Measurements from ENCODE around the gene PCDH15. TPM values are rescaled to one million over a fixed set of nuclear protein-coding genes. Genes with fewer than 3 reads are reported as not detected.

The PCDH15 gene
- total RNA-seq, 1 donor from 2014 or later = 21.7 TPM

- no peaks in the 10 kb centered on the region for H3K9me3 Mint-ChIP-seq
These were observed 315.1 kb downstream of the PCDH15 start for GRCh38 chr10:54485971-54486370.

GRCh38 chr10:54484186-54484585 lies 316.8 kb downstream of the PCDH15 start:
- no peaks in the 10 kb centered on the region for H3K9me3 Mint-ChIP-seq
- no peaks in the 10 kb centered on the region for H3K27me3 Mint-ChIP-seq (ENCODE audit: low read depth)
- TF ChIP-seq, protein P1, sequence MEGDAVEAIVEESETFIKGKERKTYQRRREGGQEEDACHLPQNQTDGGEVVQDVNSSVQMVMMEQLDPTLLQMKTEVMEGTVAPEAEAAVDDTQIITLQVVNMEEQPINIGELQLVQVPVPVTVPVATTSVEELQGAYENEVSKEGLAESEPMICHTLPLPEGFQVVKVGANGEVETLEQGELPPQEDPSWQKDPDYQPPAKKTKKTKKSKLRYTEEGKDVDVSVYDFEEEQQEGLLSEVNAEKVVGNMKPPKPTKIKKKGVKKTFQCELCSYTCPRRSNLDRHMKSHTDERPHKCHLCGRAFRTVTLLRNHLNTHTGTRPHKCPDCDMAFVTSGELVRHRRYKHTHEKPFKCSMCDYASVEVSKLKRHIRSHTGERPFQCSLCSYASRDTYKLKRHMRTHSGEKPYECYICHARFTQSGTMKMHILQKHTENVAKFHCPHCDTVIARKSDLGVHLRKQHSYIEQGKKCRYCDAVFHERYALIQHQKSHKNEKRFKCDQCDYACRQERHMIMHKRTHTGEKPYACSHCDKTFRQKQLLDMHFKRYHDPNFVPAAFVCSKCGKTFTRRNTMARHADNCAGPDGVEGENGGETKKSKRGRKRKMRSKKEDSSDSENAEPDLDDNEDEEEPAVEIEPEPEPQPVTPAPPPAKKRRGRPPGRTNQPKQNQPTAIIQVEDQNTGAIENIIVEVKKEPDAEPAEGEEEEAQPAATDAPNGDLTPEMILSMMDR (conservative IDR thresholded peaks at IDR 0.05) = no peak
- no peaks in the 10 kb centered on the region for H3K4me1 Mint-ChIP-seq
- no peak overlapping the region for H3K27ac Mint-ChIP-seq (ENCODE audit: unreplicated experiment)
- H3K4me3 Mint-ChIP-seq = no peak overlapping the region
- DNase-seq (ENCODE audit: low read depth, low spot score) = no peak
- H3K36me3 Mint-ChIP-seq (ENCODE audit: low read depth) = no peaks in the 10 kb centered on the region

More at GRCh38 chr10:54485971-54486370, 315.1 kb downstream of the PCDH15 start:
- Mint-ChIP-seq H3K27ac (ENCODE audit: unreplicated experiment) (no peak overlapping the region), H3K27me3 (ENCODE audit: low read depth) (no peaks in the 10 kb centered on the region), H3K36me3 (ENCODE audit: low read depth) (no peaks in the 10 kb centered on the region), H3K4me3 (no peak overlapping the region), H3K4me1 (no peaks in the 10 kb centered on the region)
- TF ChIP-seq, protein P1 (conservative IDR thresholded peaks at IDR 0.05) = no peak
- no peak for DNase-seq (ENCODE audit: low read depth, low spot score)

DNA sequence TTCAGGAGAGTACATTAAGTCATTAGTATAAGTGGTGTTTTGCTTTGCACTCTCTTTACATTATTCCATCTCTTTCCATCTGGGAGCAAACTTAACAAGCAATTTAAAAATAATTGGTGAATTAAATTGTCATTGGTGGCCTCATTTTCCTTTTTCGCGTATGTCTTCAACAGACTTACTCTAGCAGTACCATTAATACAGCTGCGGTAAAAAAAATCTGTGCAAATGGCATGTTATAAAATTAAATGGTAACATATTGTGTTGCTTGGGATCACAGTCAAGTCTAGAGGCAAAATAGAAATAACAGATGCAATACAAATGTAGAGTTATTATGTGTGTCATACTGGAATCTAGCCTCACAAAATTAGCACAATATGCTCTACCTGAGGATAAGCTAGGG lies 322.4 kb downstream of the PCDH15 start:
- Mint-ChIP-seq H3K36me3 (ENCODE audit: low read depth) (no peaks in the 10 kb centered on the region), H3K4me1 (no peaks in the 10 kb centered on the region), H3K9me3 (no peaks in the 10 kb centered on the region)

DNA sequence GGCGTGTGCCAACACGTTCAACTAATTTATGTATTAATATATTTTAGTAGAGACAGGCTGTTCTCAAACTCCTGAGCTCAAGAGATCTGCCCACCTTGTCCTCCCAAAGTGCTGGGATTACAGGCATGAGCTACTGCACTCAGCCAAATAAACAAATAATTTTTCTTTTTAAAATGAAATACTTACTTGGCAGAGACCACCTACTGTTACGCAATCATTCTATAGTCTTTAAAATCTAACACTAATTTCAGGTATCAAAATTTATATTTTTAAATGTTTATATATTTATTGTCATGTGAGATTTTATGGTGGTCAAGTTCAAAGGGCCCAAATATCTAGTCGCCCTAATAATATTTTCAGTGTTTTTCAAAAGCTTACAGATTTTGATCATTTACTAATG lies 323.3 kb downstream of the PCDH15 start:
- Mint-ChIP-seq H3K4me1 (no peaks in the 10 kb centered on the region), H3K9me3 (no peaks in the 10 kb centered on the region), H3K36me3 (ENCODE audit: low read depth) (no peaks in the 10 kb centered on the region), H3K27ac (ENCODE audit: unreplicated experiment) (no peak overlapping the region), H3K27me3 (ENCODE audit: low read depth) (no peaks in the 10 kb centered on the region), H3K4me3 (no peak overlapping the region)
- DNase-seq (ENCODE audit: low read depth, low spot score) = no peak
- TF ChIP-seq, protein P1 (conservative IDR thresholded peaks at IDR 0.05) = no peak

More for the DNA sequence above, 322.4 kb downstream of the PCDH15 start:
- Mint-ChIP-seq H3K27me3 (ENCODE audit: low read depth) (no peaks in the 10 kb centered on the region), H3K4me3 (no peak overlapping the region), H3K27ac (ENCODE audit: unreplicated experiment) (no peak overlapping the region)
- TF ChIP-seq, protein P1 (conservative IDR thresholded peaks at IDR 0.05) = no peak
- no peak for DNase-seq (ENCODE audit: low read depth, low spot score)

- no peak for DNase-seq (ENCODE audit: low read depth, low spot score)
- Mint-ChIP-seq H3K4me1 (no peaks in the 10 kb centered on the region), H3K27me3 (ENCODE audit: low read depth) (no peaks in the 10 kb centered on the region), H3K9me3 (no peaks in the 10 kb centered on the region), H3K27ac (ENCODE audit: unreplicated experiment) (no peak overlapping the region), H3K4me3 (no peak overlapping the region), H3K36me3 (ENCODE audit: low read depth) (no peaks in the 10 kb centered on the region)
- TF ChIP-seq, protein P1 (conservative IDR thresholded peaks at IDR 0.05) = no peak
These were observed 330.8 kb downstream of the PCDH15 start for GRCh38 chr10:54470324-54470631.

All from neural crest cell (in vitro differentiated cells).